Heart right ventricle (tissue), 16 donors: ENCODE data around the gene PCDHA5. TPM values are rescaled to one million over a fixed set of nuclear protein-coding genes. Genes with fewer than 3 reads are reported as not detected.

Experiments
- ATAC-seq, 8 donors: fragments of 200-7000 bp; cut with Tn5 transposase; one replicate each; pipeline ENCODE4 v1.9.1; 2020; ENCODE audit warnings: mild to moderate bottlenecking in 8 of 8, moderate library complexity in 8 of 8, moderate number of reproducible peaks in 1 of 8
- DNase-seq, 2 donors: peaks; one replicate each; pipeline ENCODE4 v3.0.0-alpha.2; 2020
- H3K27ac ChIP-seq, 10 donors: fragments of 200-600 bp; sonication (generic) in 2 of 10; one replicate each; pipeline versions ENCODE4 v1.5.0 to v1.8.0; 2020 to 2022; ENCODE audit warnings: mild to moderate bottlenecking in 3 of 10
- H3K27me3 ChIP-seq, 7 donors: fragments of 200-600 bp; one replicate each; pipeline ENCODE4 v1.8.0; 2021 to 2022; ENCODE audit warnings: mild to moderate bottlenecking in 2 of 7
- H3K36me3 ChIP-seq, 9 donors: fragments of 200-600 bp; sonication (generic) in 1 of 9; one replicate each; pipeline versions ENCODE4 v1.5.0 to v1.8.0; 2020 to 2022; ENCODE audit warnings: mild to moderate bottlenecking in 2 of 9
- H3K4me1 ChIP-seq, 9 donors: fragments of 200-600 bp; sonication (generic) in 1 of 9; one replicate each; pipeline versions ENCODE4 v1.5.0 to v1.8.0; 2020 to 2022; ENCODE audit warnings: mild to moderate bottlenecking in 4 of 9
- H3K4me3 ChIP-seq, 10 donors: fragments of 200-600 bp; sonication (generic) in 2 of 10; one replicate each; pipeline versions ENCODE4 v1.5.0 to v1.8.0; 2020 to 2022; ENCODE audit warnings: mild to moderate bottlenecking in 7 of 10, moderate library complexity in 2 of 10
- H3K9me3 ChIP-seq, 11 donors: fragments of 200-600 bp in 10 of 11; sonication (generic) in 2 of 11; one replicate each; pipeline versions ENCODE4 v1.5.0 to v1.8.0; 2013 to 2022; ENCODE audit warnings: mild to moderate bottlenecking in 2 of 11, control low read depth in 1 of 11, moderate library complexity in 1 of 11
- WGBS, 2 donors: extraction: QIAGEN DNeasy Blood & Tissue Kit; methylation state at CpG; one replicate each; pipeline ENCODE4 v1.1.7; 2013; ENCODE audit warnings: inconsistent platforms in 1 of 2; 5-methylcytosine and 5-hydroxymethylcytosine counted together
- intact Hi-C, 10 donors: fragments of 100-400 bp; cut with DNase I; formaldehyde crosslinking; loops; one replicate each; pipeline versions ENCODE4 v1.11.1 to v1.14.2; 2022
- polyA plus RNA-seq, 2 donors: library from polyadenylated mRNA; stranded (reverse); fragments of 200-250 nt; gene quantifications; one replicate each; pipeline ENCODE4 v1.2.3, GENCODE V29; 2013
- total RNA-seq, 10 donors: library from RNA; stranded (reverse); fragmentation: NEBNext Ultra II Directional in 3 of 10; extraction: Animal tissue kit (Norgen Biotek cat#: 25700) in 3 of 10; gene quantifications; one replicate each; pipeline versions ENCODE4 v1.2.1 to v1.2.4, GENCODE V29; 2021 to 2023
- TF ChIP-seq, protein P1 (sequence below), 9 donors: fragments of 200-600 bp; sonication (generic) in 2 of 9; IDR thresholded peaks; one replicate each; pipeline versions ENCODE4 v1.5.0 to v1.8.0; 2021 to 2022; ENCODE audit warnings: antibody characterized with exemption in 9 of 9, mild to moderate bottlenecking in 5 of 9, moderate library complexity in 1 of 9
- donor health status: Arrhythmogenic right ventricular cardiomyopathy.
- donor health status: ischemic (EF 13 %, LVEDD 7.1; RV severe dilation, severe dysfunction).
- donor health status: healthy with polysubstance abuse.
- donor health status: DM: no; HTN: yes; CAD: no.
- donor health status: DM: no; HTN: no; CAD: no.
- donor health status: ischemic (EF 25% LVEDD 6.9; RV normal size, moderate dysfunction).
- donor health status: ischemic (EF 25% LVEDD 5.7; RV mildly dilated, moderate dysfunction).
- donor health status: healthy.
- donor health status: DM: yes; HTN: yes; CAD: no.
- donor health status: Ischemic cardiomyopathy.
- donor health status: ischemic (EF 35%, LVEDD 5.7; RV mildly dilated, moderate dysfunction).
- donor health status: nonischemic (EF 11% LVEDD 7.7; RV severe dilation, severe dysfunction).
- donor health status: DM: yes; HTN: yes; CAD: no.
- donor health status: PGD.
- donor health status: ischemic (EF 29% LVEDD 5.4; RV normal size, mild dysfunction).
- donor health status: nonischemic (EF 23%, LVEDD 6.1; RV moderate dilation, normal function).

The PCDHA5 gene
- total and polyA plus RNA-seq, 12 donors: 0.07 to 0.11 (median 0.08) TPM; not detected in 8

GRCh38 chr5:140869555-140869886 is 48.1 kb downstream of the PCDHA5 start:
- intact Hi-C loops: loop anchor here in 2 of 10 donors (5.0 to 10.0 kb wide), 2 partner anchors 173 to 175 kb away; no protein-coding TSS in a partner anchor
- 48 to 55% methylated on average over 5 of the region's 5 CpGs for WGBS, 2 donors
- Histone ChIP-seq H3K4me1 (no peaks in the 10 kb centered on the region), H3K27me3 (peaks cover 0 to 98% (median 44%) of the 10 kb centered on the region in 7 donors), H3K36me3 (no peaks in the 10 kb centered on the region), H3K9me3 (peaks cover 0 to 60% (median 13%) of the 10 kb centered on the region in 11 donors), H3K27ac (no peak overlapping the region), H3K4me3 (no peak overlapping the region)
- TF ChIP-seq, protein P1, sequence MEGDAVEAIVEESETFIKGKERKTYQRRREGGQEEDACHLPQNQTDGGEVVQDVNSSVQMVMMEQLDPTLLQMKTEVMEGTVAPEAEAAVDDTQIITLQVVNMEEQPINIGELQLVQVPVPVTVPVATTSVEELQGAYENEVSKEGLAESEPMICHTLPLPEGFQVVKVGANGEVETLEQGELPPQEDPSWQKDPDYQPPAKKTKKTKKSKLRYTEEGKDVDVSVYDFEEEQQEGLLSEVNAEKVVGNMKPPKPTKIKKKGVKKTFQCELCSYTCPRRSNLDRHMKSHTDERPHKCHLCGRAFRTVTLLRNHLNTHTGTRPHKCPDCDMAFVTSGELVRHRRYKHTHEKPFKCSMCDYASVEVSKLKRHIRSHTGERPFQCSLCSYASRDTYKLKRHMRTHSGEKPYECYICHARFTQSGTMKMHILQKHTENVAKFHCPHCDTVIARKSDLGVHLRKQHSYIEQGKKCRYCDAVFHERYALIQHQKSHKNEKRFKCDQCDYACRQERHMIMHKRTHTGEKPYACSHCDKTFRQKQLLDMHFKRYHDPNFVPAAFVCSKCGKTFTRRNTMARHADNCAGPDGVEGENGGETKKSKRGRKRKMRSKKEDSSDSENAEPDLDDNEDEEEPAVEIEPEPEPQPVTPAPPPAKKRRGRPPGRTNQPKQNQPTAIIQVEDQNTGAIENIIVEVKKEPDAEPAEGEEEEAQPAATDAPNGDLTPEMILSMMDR (IDR thresholded peaks at IDR 0.05): no peak
- no peak for ATAC-seq
- no peak for DNase-seq

DNA sequence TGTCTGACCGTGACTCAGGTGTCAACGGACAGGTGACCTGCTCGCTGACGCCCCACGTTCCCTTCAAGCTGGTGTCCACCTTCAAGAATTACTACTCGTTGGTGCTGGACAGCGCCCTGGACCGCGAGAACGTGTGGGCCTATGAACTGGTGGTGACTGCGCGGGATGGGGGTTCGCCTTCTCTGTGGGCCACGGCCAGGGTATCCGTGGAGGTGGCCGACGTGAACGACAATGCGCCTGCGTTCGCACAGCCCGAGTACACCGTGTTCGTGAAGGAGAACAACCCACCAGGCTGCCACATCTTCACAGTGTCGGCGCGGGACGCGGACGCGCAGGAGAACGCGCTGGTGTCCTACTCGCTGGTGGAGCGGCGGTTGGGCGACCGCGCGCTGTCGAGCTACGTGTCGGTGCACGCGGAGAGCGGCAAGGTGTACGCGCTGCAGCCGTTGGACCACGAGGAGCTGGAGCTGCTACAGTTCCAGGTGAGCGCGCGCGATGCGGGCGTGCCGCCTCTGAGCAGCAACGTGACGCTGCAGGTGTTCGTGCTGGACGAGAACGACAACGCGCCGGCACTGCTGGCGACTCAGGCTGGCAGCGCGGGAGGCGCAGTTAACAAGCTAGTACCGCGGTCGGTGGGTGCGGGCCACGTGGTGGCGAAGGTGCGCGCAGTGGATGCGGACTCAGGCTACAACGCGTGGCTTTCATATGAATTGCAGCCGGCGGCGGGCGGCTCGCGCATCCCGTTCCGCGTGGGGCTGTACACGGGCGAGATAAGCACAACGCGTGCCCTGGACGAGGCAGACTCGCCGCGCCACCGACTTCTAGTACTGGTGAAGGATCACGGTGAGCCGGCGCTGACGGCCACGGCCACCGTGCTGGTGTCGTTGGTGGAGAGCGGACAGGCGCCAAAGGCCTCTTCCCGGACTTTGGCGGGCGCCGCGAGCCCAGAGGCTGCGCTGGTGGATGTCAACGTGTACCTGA is 49.1 kb downstream of the PCDHA5 start:
- Histone ChIP-seq H3K4me1 (no peaks in the 10 kb centered on the region), H3K27ac (no peak overlapping the region), H3K36me3 (no peaks in the 10 kb centered on the region), H3K27me3 (peaks cover 0 to 98% (median 53%) of the 10 kb centered on the region in 7 donors), H3K9me3 (peaks cover 0 to 68% (median 13%) of the 10 kb centered on the region in 11 donors), H3K4me3 (no peak overlapping the region)
- no peak for ATAC-seq
- TF ChIP-seq, protein P1 (IDR thresholded peaks at IDR 0.05): no peak
- intact Hi-C loops: no loop called here
- DNase-seq: no peak
- 35 to 43% methylated on average over 103 to 114 of the region's 114 CpGs for WGBS, 2 donors

Other genes with a start within 250 kb of the PCDHA5 start
- gene CD14, start 188.4 kb upstream of the PCDHA5 start, total RNA-seq: 100 to 1,000 TPM in 1 of 10 donors, 10 to 100 TPM in 9; 10.8 to 137 (median 20.3) TPM
- gene CD14, start 188.4 kb upstream of the PCDHA5 start, polyA plus RNA-seq: 10 to 100 TPM; 14.0 to 30.1 TPM
- 1 to 10 TPM; 1.6 to 5.2 (median 3.2) TPM for gene TMCO6, start 182.2 kb upstream of the PCDHA5 start, total RNA-seq
- 1 to 10 TPM; 6.2 to 7.9 TPM for gene TMCO6, start 182.2 kb upstream of the PCDHA5 start, polyA plus RNA-seq
- gene NDUFA2, start 174.0 kb upstream of the PCDHA5 start, total RNA-seq: 100 to 1,000 TPM in 9 of 10 donors, 10 to 100 TPM in 1; 96.8 to 150 (median 119) TPM
- gene NDUFA2, start 174.0 kb upstream of the PCDHA5 start, polyA plus RNA-seq: 100 to 1,000 TPM; 291 to 569 TPM
- gene IK, start 173.8 kb upstream of the PCDHA5 start, total RNA-seq: 10 to 100 TPM; 67.5 to 88.5 (median 74.3) TPM
- gene IK, start 173.8 kb upstream of the PCDHA5 start, polyA plus RNA-seq: 10 to 100 TPM; 43.0 to 77.7 TPM
- gene WDR55, start 156.7 kb upstream of the PCDHA5 start, total RNA-seq: 10 to 100 TPM; 10.5 to 14.5 (median 12.2) TPM
- gene WDR55, start 156.7 kb upstream of the PCDHA5 start, polyA plus RNA-seq: 10 to 100 TPM; 12.2 to 15.7 TPM
- under 1 TPM in 9 of 10 donors, not detected in 1; 0.17 to 0.60 (median 0.30) TPM for gene DND1, start 148.0 kb upstream of the PCDHA5 start, total RNA-seq
- gene DND1, start 148.0 kb upstream of the PCDHA5 start, polyA plus RNA-seq: 1 to 10 TPM in 1 of 2 donors, under 1 TPM in 1; 0.81 to 2.0 TPM
- 10 to 100 TPM; 30.3 to 41.8 (median 35.8) TPM for gene HARS1, start 130.2 kb upstream of the PCDHA5 start, total RNA-seq
- 10 to 100 TPM; 52.7 to 53.2 TPM for gene HARS1, start 130.2 kb upstream of the PCDHA5 start, polyA plus RNA-seq
- 10 to 100 TPM; 23.3 to 37.3 (median 30.0) TPM for gene HARS2, start 130.2 kb upstream of the PCDHA5 start, total RNA-seq
- 10 to 100 TPM; 19.2 to 24.9 TPM for gene HARS2, start 130.2 kb upstream of the PCDHA5 start, polyA plus RNA-seq
- gene ZMAT2, start 121.2 kb upstream of the PCDHA5 start, total RNA-seq: 10 to 100 TPM; 27.9 to 41.4 (median 33.6) TPM
- gene ZMAT2, start 121.2 kb upstream of the PCDHA5 start, polyA plus RNA-seq: 10 to 100 TPM; 48.7 to 73.4 TPM
- gene PCDHA1, start 35.5 kb upstream of the PCDHA5 start, total RNA-seq: under 1 TPM in 1 of 10 donors, not detected in 9; 0.09 TPM
- gene PCDHA1, start 35.5 kb upstream of the PCDHA5 start, polyA plus RNA-seq: under 1 TPM in 1 of 2 donors, not detected in 1; 0.07 TPM
- gene PCDHA2, start 26.8 kb upstream of the PCDHA5 start, total RNA-seq: under 1 TPM in 2 of 10 donors, not detected in 8; 0.07 to 0.17 TPM
- not detected for gene PCDHA2, start 26.8 kb upstream of the PCDHA5 start, polyA plus RNA-seq
- gene PCDHA3, start 20.6 kb upstream of the PCDHA5 start, total RNA-seq: under 1 TPM in 6 of 10 donors, not detected in 4; 0.07 to 0.17 (median 0.11) TPM
- under 1 TPM in 1 of 2 donors, not detected in 1; 0.03 TPM for gene PCDHA3, start 20.6 kb upstream of the PCDHA5 start, polyA plus RNA-seq
- under 1 TPM in 7 of 10 donors, not detected in 3; 0.07 to 0.21 (median 0.08) TPM for gene PCDHA4, start 14.5 kb upstream of the PCDHA5 start, total RNA-seq
- under 1 TPM in 1 of 2 donors, not detected in 1; 0.01 TPM for gene PCDHA4, start 14.5 kb upstream of the PCDHA5 start, polyA plus RNA-seq
- gene PCDHA6, start 6.3 kb downstream of the PCDHA5 start, total RNA-seq: under 1 TPM in 3 of 10 donors, not detected in 7; 0.14 to 0.31 (median 0.18) TPM
- not detected for gene PCDHA6, start 6.3 kb downstream of the PCDHA5 start, polyA plus RNA-seq
- under 1 TPM in 3 of 10 donors, not detected in 7; 0.07 to 0.15 (median 0.11) TPM for gene PCDHA7, start 12.7 kb downstream of the PCDHA5 start, total RNA-seq
- under 1 TPM in 1 of 2 donors, not detected in 1; 0.01 TPM for gene PCDHA7, start 12.7 kb downstream of the PCDHA5 start, polyA plus RNA-seq
- gene PCDHA8, start 19.6 kb downstream of the PCDHA5 start, total RNA-seq: under 1 TPM in 2 of 10 donors, not detected in 8; 0.04 to 0.13 TPM
- not detected for gene PCDHA8, start 19.6 kb downstream of the PCDHA5 start, polyA plus RNA-seq
- under 1 TPM in 4 of 10 donors, not detected in 6; 0.05 to 0.15 (median 0.07) TPM for gene PCDHA9, start 26.8 kb downstream of the PCDHA5 start, total RNA-seq
- not detected for gene PCDHA9, start 26.8 kb downstream of the PCDHA5 start, polyA plus RNA-seq
- under 1 TPM in 7 of 10 donors, not detected in 3; 0.02 to 0.37 (median 0.07) TPM for gene PCDHA10, start 34.3 kb downstream of the PCDHA5 start, total RNA-seq
- under 1 TPM in 1 of 2 donors, not detected in 1; under 0.01 TPM for gene PCDHA10, start 34.3 kb downstream of the PCDHA5 start, polyA plus RNA-seq
- under 1 TPM in 1 of 10 donors, not detected in 9; 0.07 TPM for gene PCDHA11, start 47.3 kb downstream of the PCDHA5 start, total RNA-seq
- gene PCDHA11, start 47.3 kb downstream of the PCDHA5 start, polyA plus RNA-seq: not detected
- under 1 TPM in 1 of 10 donors, not detected in 9; 0.11 TPM for gene PCDHA12, start 53.7 kb downstream of the PCDHA5 start, total RNA-seq
- under 1 TPM in 1 of 2 donors, not detected in 1; 0.01 TPM for gene PCDHA12, start 53.7 kb downstream of the PCDHA5 start, polyA plus RNA-seq
- gene PCDHA13, start 60.5 kb downstream of the PCDHA5 start, total RNA-seq: not detected
- gene PCDHA13, start 60.5 kb downstream of the PCDHA5 start, polyA plus RNA-seq: not detected
- under 1 TPM in 6 of 10 donors, not detected in 4; 0.05 to 0.18 (median 0.09) TPM for gene PCDHAC1, start 104.7 kb downstream of the PCDHA5 start, total RNA-seq
- not detected for gene PCDHAC1, start 104.7 kb downstream of the PCDHA5 start, polyA plus RNA-seq
- gene PCDHAC2, start 144.9 kb downstream of the PCDHA5 start, total RNA-seq: 1 to 10 TPM in 2 of 10 donors, under 1 TPM in 7, not detected in 1; 0.12 to 1.6 (median 0.34) TPM
- under 1 TPM in 1 of 2 donors, not detected in 1; 0.04 TPM for gene PCDHAC2, start 144.9 kb downstream of the PCDHA5 start, polyA plus RNA-seq
- gene PCDHB1, start 229.8 kb downstream of the PCDHA5 start, total RNA-seq: not detected
- not detected for gene PCDHB1, start 229.8 kb downstream of the PCDHA5 start, polyA plus RNA-seq